ENCODE measurements around the gene TSPAN18. TPM values are rescaled to one million over a fixed set of nuclear protein-coding genes. Genes with fewer than 3 reads are reported as not detected.

TSPAN18 gene
- total and polyA plus RNA-seq, 8 donors, result 27.2 to 85.8 (median 63.7) TPM

- TF ChIP-seq CTCF (IDR thresholded peaks at IDR 0.05), result no peak
- peaks cover 0 to 14% of the 10 kb centered on the region in 2 donors for H3K9me3 ChIP-seq
- H3K27ac ChIP-seq, result no peak overlapping the region
- ATAC-seq (peak; percentile 62), DNase-seq (peak in 2 of 4 donors; percentile 51 to 75)
- intact Hi-C loops (cut with DNase I), result no loop called here
- H3K4me1 ChIP-seq, result peaks cover 0 to 10% of the 10 kb centered on the region in 2 donors
- no peak overlapping the region for H3K4me3 ChIP-seq
- no peaks in the 10 kb centered on the region for H3K36me3 ChIP-seq
- no peaks in the 10 kb centered on the region for H3K27me3 ChIP-seq
Observed at GRCh38 chr11:44760917-44761550, 34.3 kb downstream of the TSPAN18 start.

- TF ChIP-seq CTCF (IDR thresholded peaks at IDR 0.05), result no peak
- no peak for ATAC-seq
Observed at GRCh38 chr11:44761551-44761961, 34.8 kb downstream of the TSPAN18 start.

GRCh38 chr11:44763121-44763820 is 36.5 kb downstream of the TSPAN18 start:
- DNase-seq (no peak), ATAC-seq (no peak)
- no peak for TF ChIP-seq CTCF (IDR thresholded peaks at IDR 0.05)
- H3K4me3 ChIP-seq, result no peak overlapping the region
- H3K27me3 ChIP-seq, result no peaks in the 10 kb centered on the region
- H3K9me3 ChIP-seq, result peaks cover 0 to 7% of the 10 kb centered on the region in 2 donors
- H3K36me3 ChIP-seq, result no peaks in the 10 kb centered on the region
- H3K4me1 ChIP-seq, result peaks cover 0 to 22% of the 10 kb centered on the region in 2 donors
- no peak overlapping the region for H3K27ac ChIP-seq
- intact Hi-C loops (cut with DNase I), result no loop called here

More at GRCh38 chr11:44761551-44761961, 34.8 kb downstream of the TSPAN18 start:
- H3K9me3 ChIP-seq, result peaks cover 0 to 14% of the 10 kb centered on the region in 2 donors
- no peak overlapping the region for H3K27ac ChIP-seq
- H3K4me3 ChIP-seq, result no peak overlapping the region
- intact Hi-C loops (cut with DNase I), result no loop called here
- H3K4me1 ChIP-seq, result peaks cover 0 to 13% of the 10 kb centered on the region in 2 donors
- no peak for DNase-seq
- no peaks in the 10 kb centered on the region for H3K36me3 ChIP-seq
- H3K27me3 ChIP-seq, result no peaks in the 10 kb centered on the region

GRCh38 chr11:44764583-44764982 is 37.8 kb downstream of the TSPAN18 start:
- Histone ChIP-seq H3K4me3 (no peak overlapping the region), H3K9me3 (no peaks in the 10 kb centered on the region), H3K36me3 (no peaks in the 10 kb centered on the region), H3K4me1 (peaks cover 0 to 22% of the 10 kb centered on the region in 2 donors), H3K27ac (no peak overlapping the region), H3K27me3 (no peaks in the 10 kb centered on the region)
- DNase-seq (no peak), ATAC-seq (no peak)
- TF ChIP-seq CTCF (IDR thresholded peaks at IDR 0.05), result no peak
- intact Hi-C loops (cut with DNase I), result no loop called here

GRCh38 chr11:44765026-44765595 is 38.3 kb downstream of the TSPAN18 start:
- no peak for ATAC-seq
- H3K27ac ChIP-seq, result no peak overlapping the region
- DNase-seq, result no peak
- H3K9me3 ChIP-seq, result no peaks in the 10 kb centered on the region
- H3K36me3 ChIP-seq, result no peaks in the 10 kb centered on the region
- peaks cover 0 to 22% of the 10 kb centered on the region in 2 donors for H3K4me1 ChIP-seq
- H3K27me3 ChIP-seq, result no peaks in the 10 kb centered on the region
- intact Hi-C loops (cut with DNase I), result no loop called here
- H3K4me3 ChIP-seq, result no peak overlapping the region
- no peak for TF ChIP-seq CTCF (IDR thresholded peaks at IDR 0.05)
